ENCODE measurements around the gene KCTD5.

Gene KCTD5

GRCh38 chr16:2749936-2750335 is 67.6 kb downstream of the KCTD5 start:
- no peak for DNase-seq (ENCODE audit: low read depth, low spot score)

GRCh38 chr16:2751577-2752034 is 69.3 kb downstream of the KCTD5 start:
- no peak for DNase-seq (ENCODE audit: low read depth, low spot score)

- DNase-seq (ENCODE audit: low read depth, low spot score) = peak; percentile 90
Measured at GRCh38 chr16:2752035-2752849, 69.9 kb downstream of the KCTD5 start, which contains the start of gene SRRM2. TSS of gene SRRM2 (plus strand) at chr16:2752638. CDS start at chr16:2756365, 3,727 bp downstream.

- no peak for DNase-seq (ENCODE audit: low read depth, low spot score)
Measured at GRCh38 chr16:2752850-2753732, 70.8 kb downstream of the KCTD5 start.

GRCh38 chr16:2753733-2754020 is 71.4 kb downstream of the KCTD5 start:
- DNase-seq (ENCODE audit: low read depth, low spot score) = no peak

- DNase-seq (ENCODE audit: low read depth, low spot score) = no peak
Measured at GRCh38 chr16:2755158-2755557, 72.8 kb downstream of the KCTD5 start.

- DNase-seq (ENCODE audit: low read depth, low spot score) = no peak
Measured at GRCh38 chr16:2756288-2757015, 74.1 kb downstream of the KCTD5 start.

GRCh38 chr16:2757344-2757743 is 75.0 kb downstream of the KCTD5 start:
- DNase-seq (ENCODE audit: low read depth, low spot score) = no peak
